Nephron progenitor cell (in vitro differentiated cells): ENCODE results near the gene C11orf97.
A peak's percentile ranks its signal among the peaks of the same experiment; 100 is the strongest.
"Not testable (repeated sequence)": the region's sequence is repeated elsewhere in the genome, so short reads cannot be mapped to it uniquely, and the experiment has no call there.

Source experiments
- DNase-seq: peaks from one replicate; pipeline ENCODE4 v3.0.0; 2021
- H3K27ac Mint-ChIP-seq: 2 replicates; pipeline ENCODE4 v1.8.0; 2021; ENCODE audit warnings: mild to moderate bottlenecking, moderate library complexity, mixed read lengths
- H3K27me3 Mint-ChIP-seq: 2 replicates; pipeline ENCODE4 v1.8.0; 2021; ENCODE audit warnings: mild to moderate bottlenecking, low read depth, mixed read lengths; ENCODE audit not compliant: poor library complexity
- H3K36me3 Mint-ChIP-seq: 2 replicates; pipeline ENCODE4 v1.8.0; 2021; ENCODE audit warnings: low read depth, mixed read lengths
- H3K4me1 Mint-ChIP-seq: 2 replicates; pipeline ENCODE4 v1.8.0; 2021; ENCODE audit warnings: mixed read lengths
- H3K4me3 Mint-ChIP-seq: 2 replicates; pipeline ENCODE4 v1.8.0; 2021; ENCODE audit warnings: mild to moderate bottlenecking, moderate library complexity, mixed read lengths
- H3K9me3 Mint-ChIP-seq: 2 replicates; pipeline ENCODE4 v1.8.0; 2021; ENCODE audit warnings: mild to moderate bottlenecking, moderate library complexity, mixed read lengths
- TF ChIP-seq, protein P1 (sequence below): fragments of 200-600 bp; sonication (generic); IDR thresholded peaks from 2 replicates; pipeline ENCODE4 v1.5.0; 2021; ENCODE audit warnings: antibody characterized with exemption

The C11orf97 gene

DNA sequence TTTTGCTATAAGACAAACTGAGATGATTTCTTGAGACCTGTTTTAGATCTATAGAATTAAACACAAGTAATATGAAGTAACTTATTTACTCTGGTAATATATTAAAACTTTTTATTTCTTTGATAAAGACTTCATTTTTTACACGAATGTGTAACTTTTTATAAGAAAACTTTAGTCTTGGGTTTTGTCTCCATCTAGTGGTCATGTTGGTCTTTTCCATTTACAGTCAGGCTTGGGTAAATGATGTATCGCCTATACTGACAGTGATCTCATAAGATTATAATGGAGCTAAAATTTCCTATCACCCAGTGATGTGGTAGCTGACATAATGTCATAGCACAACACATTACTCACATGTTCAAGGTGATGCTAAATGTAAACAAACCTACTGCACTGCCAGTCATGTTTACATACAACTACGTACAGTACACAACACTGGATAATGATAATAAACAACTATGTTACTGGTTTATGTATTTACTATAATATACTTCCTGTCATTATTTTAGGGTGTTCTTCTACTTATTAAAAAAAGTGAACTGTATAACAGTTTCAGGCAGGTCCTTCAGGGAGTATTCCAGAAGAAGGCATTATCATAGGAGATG lies 7.5 kb upstream of the C11orf97 start:
- DNase-seq: peak; percentile 10

DNA sequence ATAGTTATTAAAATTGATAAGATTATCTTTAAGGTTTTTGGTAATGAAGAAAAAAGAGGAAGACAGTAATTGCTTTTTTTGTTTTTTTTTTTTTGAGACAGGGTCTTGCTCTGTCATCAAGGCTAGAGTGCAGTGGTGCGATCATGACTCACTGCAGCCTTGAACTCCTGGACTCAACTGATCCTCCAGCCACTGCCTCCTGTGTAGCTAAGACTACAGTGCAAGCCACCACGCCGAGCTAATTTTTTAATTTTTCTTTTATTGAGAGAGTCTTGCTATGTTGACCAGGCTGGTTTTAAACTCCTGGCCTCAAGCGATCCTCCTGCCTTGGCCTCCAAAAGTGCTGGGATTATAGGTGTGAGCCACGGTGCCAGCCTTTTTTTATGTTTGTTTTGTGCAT lies 5.7 kb upstream of the C11orf97 start:
- H3K36me3 Mint-ChIP-seq, H3K4me3 Mint-ChIP-seq, DNase-seq, H3K27ac Mint-ChIP-seq, H3K9me3 Mint-ChIP-seq, H3K4me1 Mint-ChIP-seq: not testable (repeated sequence)
- peaks cover 26% of the 10 kb centered on the region for H3K27me3 Mint-ChIP-seq

More for the DNA sequence above, 7.5 kb upstream of the C11orf97 start:
- Mint-ChIP-seq H3K9me3 (no peaks in the 10 kb centered on the region), H3K4me3 (no peak overlapping the region), H3K27me3 (peaks cover 22% of the 10 kb centered on the region), H3K27ac (no peak overlapping the region), H3K36me3 (no peaks in the 10 kb centered on the region), H3K4me1 (no peaks in the 10 kb centered on the region)
- TF ChIP-seq, protein P1, sequence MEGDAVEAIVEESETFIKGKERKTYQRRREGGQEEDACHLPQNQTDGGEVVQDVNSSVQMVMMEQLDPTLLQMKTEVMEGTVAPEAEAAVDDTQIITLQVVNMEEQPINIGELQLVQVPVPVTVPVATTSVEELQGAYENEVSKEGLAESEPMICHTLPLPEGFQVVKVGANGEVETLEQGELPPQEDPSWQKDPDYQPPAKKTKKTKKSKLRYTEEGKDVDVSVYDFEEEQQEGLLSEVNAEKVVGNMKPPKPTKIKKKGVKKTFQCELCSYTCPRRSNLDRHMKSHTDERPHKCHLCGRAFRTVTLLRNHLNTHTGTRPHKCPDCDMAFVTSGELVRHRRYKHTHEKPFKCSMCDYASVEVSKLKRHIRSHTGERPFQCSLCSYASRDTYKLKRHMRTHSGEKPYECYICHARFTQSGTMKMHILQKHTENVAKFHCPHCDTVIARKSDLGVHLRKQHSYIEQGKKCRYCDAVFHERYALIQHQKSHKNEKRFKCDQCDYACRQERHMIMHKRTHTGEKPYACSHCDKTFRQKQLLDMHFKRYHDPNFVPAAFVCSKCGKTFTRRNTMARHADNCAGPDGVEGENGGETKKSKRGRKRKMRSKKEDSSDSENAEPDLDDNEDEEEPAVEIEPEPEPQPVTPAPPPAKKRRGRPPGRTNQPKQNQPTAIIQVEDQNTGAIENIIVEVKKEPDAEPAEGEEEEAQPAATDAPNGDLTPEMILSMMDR: peak; percentile 76

DNA sequence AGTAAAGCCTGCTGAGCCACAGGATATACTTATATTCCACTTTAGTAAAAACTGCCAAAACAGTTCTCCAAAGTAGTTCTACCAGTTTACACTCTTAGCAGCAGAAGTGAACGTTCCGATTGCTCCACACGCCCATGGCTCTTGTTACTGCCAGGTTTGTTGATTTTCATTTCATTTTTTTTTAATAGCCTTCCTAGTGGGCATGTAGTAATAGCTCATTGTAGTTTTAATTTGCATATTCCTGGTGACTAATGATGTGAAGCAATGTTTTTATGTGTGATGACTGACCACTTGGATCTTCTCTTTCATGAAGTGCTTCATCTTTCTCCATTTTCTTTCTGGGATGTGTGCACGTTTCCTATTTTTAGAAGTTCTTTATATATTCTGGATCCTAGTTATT lies 4.8 kb upstream of the C11orf97 start:
- Mint-ChIP-seq H3K4me1 (no peaks in the 10 kb centered on the region), H3K27ac (no peak overlapping the region), H3K9me3 (peaks cover 16% of the 10 kb centered on the region), H3K4me3 (no peak overlapping the region), H3K36me3 (no peaks in the 10 kb centered on the region), H3K27me3 (peaks cover 28% of the 10 kb centered on the region)
- TF ChIP-seq, protein P1: no peak
- no peak for DNase-seq

DNA sequence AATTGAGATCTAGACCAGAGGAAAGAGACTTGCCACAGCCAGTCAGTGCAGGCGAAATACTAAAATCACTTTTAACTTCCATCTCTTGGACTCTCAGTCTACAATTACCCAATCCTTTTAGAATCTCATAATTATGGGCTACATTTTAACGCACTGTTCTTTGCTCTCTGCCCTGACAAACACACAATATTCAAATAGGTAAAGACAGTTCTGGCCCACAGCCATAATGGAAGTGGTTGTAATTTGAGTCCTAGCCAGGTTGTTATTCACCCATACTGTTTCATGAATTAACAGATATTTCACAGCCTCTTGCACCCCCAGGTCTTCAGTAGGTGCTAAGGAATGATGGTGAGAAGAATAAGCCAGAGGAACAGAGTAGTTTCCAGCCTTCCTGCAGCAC lies 830 bp downstream of the C11orf97 start:
- peaks cover 16% of the 10 kb centered on the region for H3K9me3 Mint-ChIP-seq
- H3K27me3 Mint-ChIP-seq: peaks cover 70% of the 10 kb centered on the region
- TF ChIP-seq, protein P1: no peak
- H3K27ac Mint-ChIP-seq: no peak overlapping the region
- H3K4me1 Mint-ChIP-seq: no peaks in the 10 kb centered on the region
- DNase-seq: no peak
- peak overlapping the region; percentile 79 for H3K4me3 Mint-ChIP-seq
- no peaks in the 10 kb centered on the region for H3K36me3 Mint-ChIP-seq

DNA sequence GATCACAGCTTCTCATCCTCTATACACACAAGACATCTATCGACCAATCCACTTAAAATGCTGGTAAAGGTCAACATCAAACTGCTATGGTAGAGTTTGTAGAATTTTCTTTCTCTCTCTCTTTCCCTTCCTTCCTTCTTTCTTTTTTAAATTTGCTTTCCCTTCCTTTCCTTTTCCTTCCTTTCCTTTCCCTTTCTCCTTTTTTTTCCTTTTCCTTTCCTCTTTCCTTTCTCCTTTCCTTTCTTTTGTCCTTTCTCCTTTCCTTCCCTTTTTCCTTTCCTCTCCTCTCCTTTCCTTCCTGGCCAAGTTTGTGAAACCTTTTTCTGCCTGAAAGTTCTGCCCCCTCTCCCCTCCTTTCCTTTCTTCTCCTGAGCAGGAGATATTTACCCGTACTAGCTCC lies 3.1 kb downstream of the C11orf97 start:
- H3K4me1 Mint-ChIP-seq: no peaks in the 10 kb centered on the region
- no peak for DNase-seq
- H3K27ac Mint-ChIP-seq: no peak overlapping the region
- no peaks in the 10 kb centered on the region for H3K36me3 Mint-ChIP-seq
- peaks cover 55% of the 10 kb centered on the region for H3K27me3 Mint-ChIP-seq
- H3K9me3 Mint-ChIP-seq: peaks cover 16% of the 10 kb centered on the region
- TF ChIP-seq, protein P1: no peak
- H3K4me3 Mint-ChIP-seq: no peak overlapping the region

DNA sequence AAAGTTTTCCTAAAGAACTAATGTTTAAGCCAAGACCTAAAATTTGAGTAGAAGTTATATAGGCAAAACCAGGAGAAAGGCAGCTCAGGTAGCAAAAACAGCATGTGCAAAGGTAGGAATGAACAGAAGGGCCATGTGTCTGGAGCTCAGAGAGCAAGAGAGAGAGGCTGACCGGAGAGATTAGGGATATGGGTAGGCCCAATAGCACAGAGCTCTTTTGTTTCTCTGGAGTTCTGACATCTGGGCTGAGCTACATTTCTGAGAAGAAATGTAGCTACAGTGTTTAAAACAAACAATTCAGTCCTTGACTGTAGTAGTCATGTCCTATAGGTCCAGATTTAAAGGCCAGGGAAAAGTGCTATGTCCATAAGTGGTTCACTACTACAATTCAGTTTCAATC lies 4.5 kb downstream of the C11orf97 start:
- DNase-seq: no peak
- H3K27me3 Mint-ChIP-seq: peaks cover 52% of the 10 kb centered on the region
- H3K36me3 Mint-ChIP-seq: no peaks in the 10 kb centered on the region

More for the DNA sequence above, 4.5 kb downstream of the C11orf97 start:
- TF ChIP-seq, protein P1: no peak
- Mint-ChIP-seq H3K27ac (no peak overlapping the region), H3K9me3 (peaks cover 5% of the 10 kb centered on the region), H3K4me3 (no peak overlapping the region), H3K4me1 (no peaks in the 10 kb centered on the region)
